HEK293 (cell line): ENCODE measurements around the gene CHRNA9.

Experiments
- CTCF ChIA-PET: fragments of 350-600 bp; formaldehyde crosslinking; extraction: SDS; loops from one replicate; lab custom pipeline; 2021; ENCODE audit warnings: antibody characterized with exemption; lab: Yijun Ruan, JAX
- POLR2A ChIA-PET: fragments of 300-600 bp; formaldehyde crosslinking; extraction: SDS; loops from one replicate; lab custom pipeline; 2020; ENCODE audit warnings: antibody characterized with exemption, inconsistent platforms; lab: Yijun Ruan, JAX
- H3K27ac ChIP-seq: fragments of 200-500 bp; sonication (Bioruptor generic); 2 replicates; pipeline ENCODE4 v1.5.1; 2014; ENCODE audit warnings: low read depth, low read length, control low read depth, inconsistent platforms; ENCODE audit errors: extremely low read depth
- H3K36me3 ChIP-seq, 2 experiments: fragments of 200-500 bp in 1 of 2; sonication (Bioruptor generic) in 1 of 2; 1 replicate in 1 of 2; 2 replicates in 1 of 2; pipeline ENCODE4 v1.5.1; 2014 to 2017; ENCODE audit warnings: inconsistent platforms in 2 of 2, low read length in 2 of 2; ENCODE audit not compliant: control insufficient read depth in 2 of 2, insufficient read depth in 1 of 2
- H3K4me1 ChIP-seq: fragments of 200-500 bp; sonication (Bioruptor generic); 2 replicates; pipeline ENCODE4 v1.5.1; 2014; ENCODE audit warnings: mild to moderate bottlenecking, low read length, inconsistent platforms; ENCODE audit not compliant: control insufficient read depth, insufficient read depth
- H3K4me3 ChIP-seq: 2 replicates; pipeline ENCODE4 v1.5.1; 2011; ENCODE audit warnings: low read depth, mild to moderate bottlenecking, control low read depth, low read length, moderate library complexity
- H3K9me3 ChIP-seq: fragments of 200-500 bp; sonication (Bioruptor generic); 2 replicates; pipeline ENCODE4 v1.5.1; 2014; ENCODE audit warnings: low read depth, low read length, inconsistent platforms; ENCODE audit not compliant: control insufficient read depth, insufficient read depth
- ATF2 ChIP-seq: fragments of 450-650 bp; formaldehyde crosslinking; IDR thresholded peaks from 2 replicates; pipeline ENCODE4 v1.5.1; 2016; ENCODE audit warnings: missing biosample characterization, missing genetic modification characterization, low read depth
- HOXC10 ChIP-seq: sonication (generic); formaldehyde crosslinking; IDR thresholded peaks from 2 replicates; pipeline ENCODE4 v1.8.1; 2023; ENCODE audit warnings: mild to moderate bottlenecking, missing genetic modification reagents
- KLF7 ChIP-seq: fragments of 450-650 bp; formaldehyde crosslinking; IDR thresholded peaks from 2 replicates; pipeline ENCODE4 v1.5.1; 2016; ENCODE audit warnings: missing biosample characterization, missing genetic modification characterization, borderline replicate concordance
- MYNN ChIP-seq: fragments of 450-650 bp; formaldehyde crosslinking; IDR thresholded peaks from 2 replicates; pipeline ENCODE4 v1.5.1; 2016; ENCODE audit warnings: missing biosample characterization, missing genetic modification characterization, borderline replicate concordance
- SETDB1 ChIP-seq: IDR thresholded peaks from one replicate; pipeline ENCODE4 v1.6.1; 2017; ENCODE audit warnings: mild to moderate bottlenecking, low read length, moderate library complexity, mixed read lengths; ENCODE audit not compliant: insufficient read length
- ZBTB20 ChIP-seq: fragments of 450-650 bp; formaldehyde crosslinking; IDR thresholded peaks from 2 replicates; pipeline ENCODE4 v1.5.1; 2016; ENCODE audit warnings: missing biosample characterization, missing genetic modification characterization
- ZBTB7A ChIP-seq: fragments of 450-650 bp; formaldehyde crosslinking; IDR thresholded peaks from 2 replicates; pipeline ENCODE4 v1.5.1; 2016; ENCODE audit warnings: low read depth, missing biosample characterization, missing genetic modification characterization
- ZFP41 ChIP-seq: fragments of 450-650 bp; formaldehyde crosslinking; IDR thresholded peaks from 2 replicates; pipeline ENCODE4 v1.5.1; 2016; ENCODE audit warnings: missing biosample characterization, missing genetic modification characterization, borderline replicate concordance
- ZNF140 ChIP-seq: fragments of 450-650 bp; formaldehyde crosslinking; IDR thresholded peaks from 2 replicates; pipeline ENCODE4 v1.5.1; 2016; ENCODE audit warnings: missing biosample characterization, missing genetic modification characterization
- ZNF214 ChIP-seq: fragments of 450-650 bp; formaldehyde crosslinking; IDR thresholded peaks from 2 replicates; pipeline ENCODE4 v1.5.1; 2017; ENCODE audit warnings: missing biosample characterization, mild to moderate bottlenecking, missing genetic modification characterization, borderline replicate concordance
- ZNF23 ChIP-seq: fragments of 450-650 bp; formaldehyde crosslinking; IDR thresholded peaks from 2 replicates; pipeline ENCODE4 v1.5.1; 2016; ENCODE audit warnings: missing biosample characterization, missing genetic modification characterization, borderline replicate concordance
- ZNF311 ChIP-seq: fragments of 450-650 bp; formaldehyde crosslinking; IDR thresholded peaks from 2 replicates; pipeline ENCODE4 v1.5.1; 2017; ENCODE audit warnings: missing biosample characterization, missing genetic modification characterization, borderline replicate concordance
- ZNF426 ChIP-seq: fragments of 450-650 bp; formaldehyde crosslinking; IDR thresholded peaks from 2 replicates; pipeline ENCODE4 v1.5.1; 2017; ENCODE audit warnings: missing biosample characterization, missing genetic modification characterization, mild to moderate bottlenecking, inconsistent platforms, moderate library complexity
- ZNF433 ChIP-seq: fragments of 450-650 bp; formaldehyde crosslinking; IDR thresholded peaks from 2 replicates; pipeline ENCODE4 v1.5.1; 2016; ENCODE audit warnings: missing biosample characterization, missing genetic modification characterization, low read depth
- ZNF560 ChIP-seq: fragments of 450-650 bp; formaldehyde crosslinking; IDR thresholded peaks from 2 replicates; pipeline ENCODE4 v1.5.1; 2017; ENCODE audit warnings: missing biosample characterization, missing genetic modification characterization, borderline replicate concordance
- ZNF585B ChIP-seq: fragments of 450-650 bp; formaldehyde crosslinking; IDR thresholded peaks from 2 replicates; pipeline ENCODE4 v1.5.1; 2016; ENCODE audit warnings: missing biosample characterization, missing genetic modification characterization
- ZNF621 ChIP-seq: fragments of 450-650 bp; formaldehyde crosslinking; IDR thresholded peaks from 2 replicates; pipeline ENCODE4 v1.5.1; 2017; ENCODE audit warnings: missing biosample characterization, missing genetic modification characterization
- ZNF624 ChIP-seq: fragments of 450-650 bp; formaldehyde crosslinking; IDR thresholded peaks from 2 replicates; pipeline ENCODE4 v1.5.1; 2017; ENCODE audit warnings: missing biosample characterization, missing genetic modification characterization
- ZNF629 ChIP-seq: fragments of 450-650 bp; formaldehyde crosslinking; IDR thresholded peaks from 2 replicates; pipeline ENCODE4 v1.5.1; 2017; ENCODE audit warnings: missing biosample characterization, missing genetic modification characterization
- ZNF677 ChIP-seq: fragments of 450-650 bp; IDR thresholded peaks from 2 replicates; pipeline ENCODE4 v1.5.0; 2018; ENCODE audit warnings: missing biosample characterization, mild to moderate bottlenecking, missing genetic modification characterization, moderate library complexity
- ZSCAN30 ChIP-seq: fragments of 450-650 bp; IDR thresholded peaks from 2 replicates; pipeline ENCODE4 v1.5.1; 2018; ENCODE audit warnings: missing biosample characterization, mild to moderate bottlenecking, missing genetic modification characterization, moderate library complexity

CHRNA9 gene

GRCh38 chr4:40363382-40363920, 28.3 kb downstream of the CHRNA9 start:
- Histone ChIP-seq H3K4me1 (no peaks in the 10 kb centered on the region), H3K36me3 (no peaks in the 10 kb centered on the region), H3K27ac (no peak overlapping the region), H3K4me3 (no peak overlapping the region), H3K9me3 (no peaks in the 10 kb centered on the region)
- CTCF ChIA-PET: no interaction called here
- TF ChIP-seq ZNF23 (tag by site-specific recombination): no peak
- no peak for TF ChIP-seq ZNF624 (tag by site-specific recombination)
- TF ChIP-seq ZNF140 (tag by site-specific recombination): no peak
- TF ChIP-seq ZNF426 (tag by site-specific recombination): no peak
- no peak for TF ChIP-seq ZNF629
- no peak for TF ChIP-seq ZNF560 (tag by site-specific recombination)
- TF ChIP-seq ZNF677 (tag by site-specific recombination): no peak
- TF ChIP-seq ATF2: no peak
- TF ChIP-seq ZNF214 (tag by site-specific recombination): no peak
- no peak for TF ChIP-seq ZNF433 (tag by site-specific recombination)
- no peak for TF ChIP-seq MYNN (tag by site-specific recombination)
- TF ChIP-seq HOXC10 (CRISPR knock-in tag): no peak
- no peak for TF ChIP-seq ZBTB7A (tag by site-specific recombination)
- no peak for TF ChIP-seq ZNF585B
- TF ChIP-seq KLF7 (tag by site-specific recombination): no peak
- no peak for TF ChIP-seq ZNF311 (tag by site-specific recombination)
- TF ChIP-seq, all 188 proteins: peak for 0
- POLR2A ChIA-PET: no interaction called here

DNA sequence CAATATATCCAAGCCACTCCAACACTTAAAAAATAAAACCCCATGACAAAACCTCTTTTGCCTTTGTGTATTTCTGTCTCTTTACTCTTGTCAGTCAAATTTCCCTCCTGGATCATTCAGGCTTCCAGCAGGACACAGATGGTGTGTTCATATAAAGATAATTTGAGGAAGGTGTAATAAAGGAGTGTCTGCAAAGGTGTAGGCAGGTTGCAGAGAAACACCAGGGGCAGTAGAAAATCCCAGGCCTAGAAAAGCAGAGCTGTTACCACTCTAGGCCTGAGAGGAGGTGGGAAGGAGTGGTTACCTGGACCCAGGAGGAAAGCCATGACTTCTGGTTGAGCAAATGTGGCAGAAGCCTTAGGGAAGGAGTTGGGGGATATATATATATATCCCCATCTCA, 28.8 kb downstream of the CHRNA9 start:
- POLR2A ChIA-PET: no interaction called here
- CTCF ChIA-PET: interaction anchor here (0.6 kb wide), 1 partner anchor 47 kb away, joined by 4 read pairs; no protein-coding TSS in a partner anchor
- Histone ChIP-seq H3K4me3 (no peak overlapping the region), H3K4me1 (no peaks in the 10 kb centered on the region), H3K27ac (no peak overlapping the region), H3K9me3 (no peaks in the 10 kb centered on the region)
- TF ChIP-seq SETDB1 (no peak), ZSCAN30 (tag by site-specific recombination) (no peak), ZBTB20 (tag by site-specific recombination) (no peak)
- TF ChIP-seq, all 188 proteins: peak for 0
- H3K36me3 ChIP-seq: no peaks in the 10 kb centered on the region

GRCh38 chr4:40365766-40366165, 30.6 kb downstream of the CHRNA9 start:
- Histone ChIP-seq H3K27ac (no peak overlapping the region), H3K9me3 (no peaks in the 10 kb centered on the region), H3K4me3 (no peak overlapping the region), H3K36me3 (no peaks in the 10 kb centered on the region), H3K4me1 (no peaks in the 10 kb centered on the region)
- TF ChIP-seq ZNF621 (no peak), ZFP41 (tag by site-specific recombination) (no peak), ZBTB7A (tag by site-specific recombination) (no peak), ZNF433 (tag by site-specific recombination) (no peak)
- POLR2A ChIA-PET: no interaction called here
- CTCF ChIA-PET: no interaction called here
